Esophagus muscularis mucosa (tissue), 4 donors: ENCODE data around the gene GALNT13. TPM values are rescaled to one million over a fixed set of nuclear protein-coding genes. Genes with fewer than 3 reads are reported as not detected.

ENCODE experiments used
- DNase-seq: peaks from one replicate; pipeline ENCODE4 v3.0.0-alpha.2; 2017; ENCODE audit errors: extremely low spot score
- H3K27ac ChIP-seq, 4 donors: fragments of 200-600 bp; sonication (generic); replicated peaks in 1 of 4; 1 replicate in 3 of 4; 2 replicates in 1 of 4; pipeline ENCODE4 v1.5.1; 2016 to 2019; ENCODE audit warnings: mild to moderate bottlenecking in 1 of 4
- H3K27me3 ChIP-seq, 4 donors: fragments of 200-600 bp; sonication (generic); one replicate each; pipeline versions ENCODE4 v1.5.1 to v1.6.0; 2016 to 2019
- H3K36me3 ChIP-seq, 4 donors: fragments of 200-600 bp; sonication (generic); one replicate each; pipeline ENCODE4 v1.5.1; 2016 to 2019
- H3K4me1 ChIP-seq, 4 donors: fragments of 200-600 bp; sonication (generic); one replicate each; pipeline ENCODE4 v1.5.1; 2016 to 2019
- H3K4me3 ChIP-seq, 4 donors: fragments of 200-600 bp; sonication (generic); 1 replicate in 2 of 4; 2 replicates in 2 of 4; pipeline ENCODE4 v1.5.1; 2016 to 2019; ENCODE audit warnings: mild to moderate bottlenecking in 4 of 4, moderate library complexity in 1 of 4
- H3K9me3 ChIP-seq, 4 donors: fragments of 200-600 bp; sonication (generic); 1 replicate in 3 of 4; 2 replicates in 1 of 4; pipeline ENCODE4 v1.5.1; 2016 to 2019
- CTCF ChIP-seq, 3 experiments: fragments of 200-600 bp in 2 of 3; fragments of 450-650 bp in 1 of 3; sonication (generic) in 2 of 3; IDR thresholded peaks; one replicate each; pipeline ENCODE4 v1.5.1; 2017 to 2019; ENCODE audit warnings: antibody characterized with exemption in 3 of 3, mild to moderate bottlenecking in 2 of 3, moderate library complexity in 1 of 3
- EP300 ChIP-seq: sonication (generic); formaldehyde crosslinking; IDR thresholded peaks from one replicate; pipeline ENCODE4 v1.6.1; 2017; ENCODE audit warnings: antibody characterized with exemption
- POLR2A ChIP-seq: fragments of 450-650 bp; IDR thresholded peaks from one replicate; pipeline ENCODE4 v1.6.1; 2017; ENCODE audit warnings: antibody characterized with exemption, moderate library complexity, mild to moderate bottlenecking, low read depth
- POLR2AphosphoS5 ChIP-seq, 2 donors: sonication (generic); formaldehyde crosslinking; IDR thresholded peaks; one replicate each; pipeline ENCODE4 v1.6.1; 2017; ENCODE audit warnings: antibody characterized with exemption in 2 of 2
- WGBS: methylation state at CpG from one replicate; pipeline ENCODE4 v1.1.5; 2018; 5-methylcytosine and 5-hydroxymethylcytosine counted together
- intact Hi-C: fragments of 100-400 bp; cut with DNase I; formaldehyde crosslinking; loops from one replicate; pipeline ENCODE4 v1.15.1; 2023
- total RNA-seq, 4 donors: library from RNA; depleted of rRNA; stranded (reverse); fragments of >200 nt; gene quantifications; one replicate each; pipeline versions ENCODE4 v1.1.0 to v1.2.1, GENCODE V29; 2016

Gene GALNT13
- total RNA-seq, 4 donors from 2014 or later = 0.34 to 0.50 (median 0.40) TPM

GRCh38 chr2:154125891-154126290 lies 254.2 kb downstream of the GALNT13 start:
- H3K4me3 ChIP-seq = no peak overlapping the region
- H3K4me1 ChIP-seq = no peaks in the 10 kb centered on the region
- intact Hi-C loops = no loop called here
- H3K9me3 ChIP-seq = peaks cover 0 to 3% (median 0%) of the 10 kb centered on the region in 4 donors
- H3K27me3 ChIP-seq = no peaks in the 10 kb centered on the region
- DNase-seq = no peak
- no peaks in the 10 kb centered on the region for H3K36me3 ChIP-seq
- TF ChIP-seq CTCF (IDR thresholded peaks at IDR 0.05) = no peak
- TF ChIP-seq POLR2A = no peak
- no peak for TF ChIP-seq EP300
- TF ChIP-seq POLR2AphosphoS5 (IDR thresholded peaks at IDR 0.05) = no peak
- H3K27ac ChIP-seq = no peak overlapping the region

GRCh38 chr2:154130821-154131220 lies 259.1 kb downstream of the GALNT13 start:
- H3K36me3 ChIP-seq = no peaks in the 10 kb centered on the region
- WGBS = 50% methylated on average over 1 of the region's 1 CpG
- no peak for TF ChIP-seq POLR2AphosphoS5 (IDR thresholded peaks at IDR 0.05)
- no peak overlapping the region for H3K27ac ChIP-seq
- no peaks in the 10 kb centered on the region for H3K27me3 ChIP-seq
- no peak for DNase-seq
- H3K9me3 ChIP-seq = no peaks in the 10 kb centered on the region
- no peaks in the 10 kb centered on the region for H3K4me1 ChIP-seq
- no peak overlapping the region for H3K4me3 ChIP-seq
- intact Hi-C loops = no loop called here

GRCh38 chr2:154132827-154133226 lies 261.1 kb downstream of the GALNT13 start:
- Histone ChIP-seq H3K9me3 (no peaks in the 10 kb centered on the region), H3K4me1 (no peaks in the 10 kb centered on the region), H3K36me3 (no peaks in the 10 kb centered on the region), H3K27me3 (no peaks in the 10 kb centered on the region), H3K27ac (no peak overlapping the region), H3K4me3 (no peak overlapping the region)
- 84% methylated on average over 2 of the region's 2 CpGs for WGBS
- TF ChIP-seq CTCF (IDR thresholded peaks at IDR 0.05) (no peak), POLR2A (no peak), EP300 (no peak), POLR2AphosphoS5 (IDR thresholded peaks at IDR 0.05) (no peak)
- intact Hi-C loops = no loop called here
- DNase-seq = no peak

GRCh38 chr2:154133823-154134222 lies 262.1 kb downstream of the GALNT13 start:
- Histone ChIP-seq H3K36me3 (no peaks in the 10 kb centered on the region), H3K27ac (no peak overlapping the region), H3K9me3 (no peaks in the 10 kb centered on the region), H3K4me1 (no peaks in the 10 kb centered on the region), H3K4me3 (no peak overlapping the region), H3K27me3 (no peaks in the 10 kb centered on the region)
- TF ChIP-seq POLR2AphosphoS5 (IDR thresholded peaks at IDR 0.05) = no peak
- TF ChIP-seq CTCF (IDR thresholded peaks at IDR 0.05) = no peak
- no peak for TF ChIP-seq EP300
- no peak for TF ChIP-seq POLR2A
- DNase-seq = no peak
- intact Hi-C loops = no loop called here
- WGBS = 52% methylated on average over 3 of the region's 3 CpGs

- intact Hi-C loops = no loop called here
- H3K4me3 ChIP-seq = no peak overlapping the region
- no peaks in the 10 kb centered on the region for H3K36me3 ChIP-seq
- H3K27ac ChIP-seq = no peak overlapping the region
- 83% methylated on average over 4 of the region's 4 CpGs for WGBS
- DNase-seq = no peak
- no peaks in the 10 kb centered on the region for H3K9me3 ChIP-seq
- no peaks in the 10 kb centered on the region for H3K27me3 ChIP-seq
- H3K4me1 ChIP-seq = peaks cover 0 to 6% (median 0%) of the 10 kb centered on the region in 4 donors
- TF ChIP-seq EP300 = no peak
- TF ChIP-seq POLR2A = no peak
- no peak for TF ChIP-seq CTCF (IDR thresholded peaks at IDR 0.05)
- no peak for TF ChIP-seq POLR2AphosphoS5 (IDR thresholded peaks at IDR 0.05)
Measured at GRCh38 chr2:154140249-154141025, 268.7 kb downstream of the GALNT13 start.
